Nephron progenitor cell (in vitro differentiated cells): ENCODE results near the gene UBE2D2.
A peak's percentile ranks its signal among the peaks of the same experiment; 100 is the strongest.

Experiments used
- DNase-seq: peaks from one replicate; pipeline ENCODE4 v3.0.0; 2021
- H3K27ac Mint-ChIP-seq: 2 replicates; pipeline ENCODE4 v1.8.0; 2021; ENCODE audit warnings: mild to moderate bottlenecking, moderate library complexity, mixed read lengths
- H3K27me3 Mint-ChIP-seq: 2 replicates; pipeline ENCODE4 v1.8.0; 2021; ENCODE audit warnings: mild to moderate bottlenecking, low read depth, mixed read lengths; ENCODE audit not compliant: poor library complexity
- H3K36me3 Mint-ChIP-seq: 2 replicates; pipeline ENCODE4 v1.8.0; 2021; ENCODE audit warnings: low read depth, mixed read lengths
- H3K4me1 Mint-ChIP-seq: 2 replicates; pipeline ENCODE4 v1.8.0; 2021; ENCODE audit warnings: mixed read lengths
- H3K4me3 Mint-ChIP-seq: 2 replicates; pipeline ENCODE4 v1.8.0; 2021; ENCODE audit warnings: mild to moderate bottlenecking, moderate library complexity, mixed read lengths
- H3K9me3 Mint-ChIP-seq: 2 replicates; pipeline ENCODE4 v1.8.0; 2021; ENCODE audit warnings: mild to moderate bottlenecking, moderate library complexity, mixed read lengths
- CTCF ChIP-seq: fragments of 200-600 bp; sonication (generic); IDR thresholded peaks from 2 replicates; pipeline ENCODE4 v1.5.0; 2021; ENCODE audit warnings: antibody characterized with exemption

UBE2D2 gene

DNA sequence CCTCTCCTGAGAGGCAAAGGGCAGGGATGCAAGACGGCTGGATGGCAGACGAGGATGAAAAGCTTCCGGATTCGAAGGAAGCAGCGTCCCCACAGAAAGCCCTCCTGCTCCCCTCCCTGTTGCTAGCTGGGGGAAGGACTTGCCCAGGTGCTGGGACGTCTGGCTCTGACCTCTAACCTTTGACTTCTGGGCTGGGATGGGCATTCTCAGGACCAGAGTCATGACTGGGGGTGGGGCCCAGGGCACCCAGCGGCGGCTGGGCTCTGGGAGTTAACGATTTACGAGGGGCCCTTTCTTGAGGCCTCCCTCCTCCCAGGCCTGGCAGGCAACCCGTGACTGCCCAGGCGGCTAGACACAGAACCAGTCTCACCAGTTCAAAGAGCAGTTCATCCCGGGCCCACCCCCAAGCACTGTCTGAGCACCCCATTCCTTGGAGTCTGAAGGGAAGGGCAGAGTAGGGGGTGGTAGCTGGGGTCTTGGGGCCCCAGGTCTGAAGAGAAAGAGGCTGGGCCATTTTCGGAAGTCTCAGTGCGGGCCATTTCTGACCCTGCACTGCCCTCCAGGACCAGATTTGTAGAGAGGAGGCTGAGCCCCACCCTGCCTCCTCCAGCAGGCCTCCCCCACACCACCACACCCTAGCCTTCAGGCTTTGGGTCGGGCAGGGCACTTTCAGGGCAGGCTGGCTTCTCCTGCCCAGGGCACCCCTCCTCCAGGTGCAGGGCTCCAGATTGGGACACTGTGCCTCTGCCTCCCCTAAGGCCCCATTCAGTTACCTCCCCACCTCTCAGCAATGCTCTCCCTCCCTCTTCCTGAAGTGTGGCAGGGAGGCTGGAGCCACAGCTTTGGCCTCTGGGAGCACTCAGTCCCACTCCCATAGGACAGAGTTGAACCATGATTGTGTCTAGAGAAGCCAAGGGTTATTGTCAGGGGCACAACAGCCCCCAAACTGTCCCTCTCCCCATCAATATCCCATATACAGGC lies 82.0 kb downstream of the UBE2D2 start:
- no peak for TF ChIP-seq CTCF
- Mint-ChIP-seq H3K9me3 (no peaks in the 10 kb centered on the region), H3K4me1 (peaks cover 95% of the 10 kb centered on the region), H3K27ac (peak overlapping the region; percentile 90), H3K27me3 (peaks cover 12% of the 10 kb centered on the region), H3K36me3 (no peaks in the 10 kb centered on the region), H3K4me3 (peak overlapping the region; percentile 63)
- DNase-seq = peak; percentile 51

DNA sequence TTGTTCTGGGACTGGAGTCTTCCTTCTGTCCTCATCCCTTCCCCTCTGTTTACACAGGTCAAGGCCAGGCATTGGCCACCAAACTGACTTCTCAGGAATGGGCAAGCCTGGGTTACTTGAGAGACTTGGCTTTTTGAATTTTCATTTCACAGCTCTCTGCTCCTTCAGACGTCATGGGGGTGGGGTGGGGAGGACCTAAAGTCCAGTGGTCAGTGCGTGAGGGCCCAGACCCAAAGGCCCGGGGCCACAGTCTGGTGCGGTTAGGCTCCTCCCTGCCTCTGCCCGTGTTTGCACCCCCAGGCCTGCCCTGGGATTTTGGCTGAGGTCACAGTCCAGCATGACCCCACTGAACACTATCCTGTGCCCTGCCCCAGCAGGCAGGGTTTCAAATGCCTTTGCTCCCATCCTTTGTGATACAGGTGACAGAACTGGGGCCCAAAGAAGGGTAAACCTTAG lies 82.9 kb downstream of the UBE2D2 start:
- Mint-ChIP-seq H3K4me3 (peak overlapping the region; percentile 63), H3K27me3 (peaks cover 12% of the 10 kb centered on the region), H3K9me3 (no peaks in the 10 kb centered on the region), H3K36me3 (no peaks in the 10 kb centered on the region), H3K4me1 (peaks cover 87% of the 10 kb centered on the region), H3K27ac (peak overlapping the region; percentile 90)
- no peak for TF ChIP-seq CTCF
- DNase-seq = no peak

DNA sequence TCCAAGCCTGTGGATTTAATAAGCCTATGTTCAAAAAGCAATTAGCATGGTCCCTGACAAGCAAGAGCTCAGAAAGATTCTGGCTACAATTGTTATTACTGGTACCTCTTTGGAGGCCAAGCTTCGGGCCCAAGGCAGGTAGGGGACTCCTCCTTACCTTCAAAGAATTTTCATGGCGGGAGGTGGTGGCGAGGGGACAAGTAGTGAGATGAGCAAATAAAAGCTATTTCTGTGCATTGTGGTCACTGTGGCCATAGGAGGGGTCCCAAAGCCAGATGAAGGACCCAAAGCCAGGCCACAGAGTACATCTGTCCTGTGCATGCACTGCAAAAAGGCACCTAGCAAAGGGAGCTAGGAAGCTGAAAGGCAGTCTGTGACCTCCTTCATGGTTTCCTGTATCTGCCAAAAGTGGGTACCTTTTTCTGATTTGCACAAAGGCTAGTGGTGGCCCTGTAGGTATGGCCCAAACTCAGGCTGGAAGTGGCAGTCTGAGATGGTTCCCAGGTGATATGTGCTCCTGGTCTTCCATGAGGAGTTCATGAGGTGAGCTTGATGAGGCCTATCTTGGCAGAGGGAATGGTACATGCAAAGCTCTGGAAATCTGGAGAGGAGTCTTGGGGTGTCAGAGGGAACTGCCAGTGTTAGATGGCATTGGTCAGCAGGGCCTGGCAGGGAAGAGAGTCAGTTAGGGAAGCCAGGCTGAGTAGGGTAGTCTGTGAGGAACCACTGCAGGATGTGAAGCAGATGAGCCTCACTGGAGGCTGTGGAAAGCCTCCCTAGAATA lies 83.7 kb downstream of the UBE2D2 start:
- no peaks in the 10 kb centered on the region for H3K9me3 Mint-ChIP-seq
- peaks cover 12% of the 10 kb centered on the region for H3K27me3 Mint-ChIP-seq
- no peak overlapping the region for H3K4me3 Mint-ChIP-seq
- no peak for TF ChIP-seq CTCF
- peak overlapping the region; percentile 59 for H3K27ac Mint-ChIP-seq
- H3K36me3 Mint-ChIP-seq = no peaks in the 10 kb centered on the region
- H3K4me1 Mint-ChIP-seq = peaks cover 79% of the 10 kb centered on the region
- no peak for DNase-seq

- no peak for DNase-seq
- TF ChIP-seq CTCF = no peak
- Mint-ChIP-seq H3K4me3 (no peak overlapping the region), H3K27ac (no peak overlapping the region), H3K27me3 (peaks cover 12% of the 10 kb centered on the region), H3K4me1 (peaks cover 72% of the 10 kb centered on the region), H3K36me3 (no peaks in the 10 kb centered on the region), H3K9me3 (no peaks in the 10 kb centered on the region)
Observed at GRCh38 chr5:139645430-139645871, 84.3 kb downstream of the UBE2D2 start.

DNA sequence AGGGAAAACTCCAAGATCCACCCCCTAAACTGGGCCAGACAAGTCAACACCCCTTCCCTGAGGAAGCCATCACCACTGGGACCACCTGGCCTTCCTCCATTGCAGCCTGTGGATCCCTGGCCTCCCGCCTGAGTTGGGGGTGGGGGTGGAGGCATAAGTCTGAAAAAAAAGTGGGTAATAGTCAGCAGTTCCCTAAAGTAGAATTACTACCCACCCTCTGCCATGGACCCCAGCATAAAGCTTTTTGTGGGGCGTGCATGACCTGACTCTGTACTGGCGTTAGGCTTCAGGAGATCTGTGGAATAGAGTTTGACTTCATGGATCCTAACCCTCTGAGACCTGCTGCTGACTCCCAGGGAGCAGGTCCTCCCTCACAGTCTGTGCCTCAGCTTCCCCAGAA lies 85.0 kb downstream of the UBE2D2 start:
- TF ChIP-seq CTCF = no peak
- no peak for DNase-seq
- Mint-ChIP-seq H3K27ac (no peak overlapping the region), H3K36me3 (no peaks in the 10 kb centered on the region), H3K4me1 (peaks cover 66% of the 10 kb centered on the region), H3K4me3 (peak overlapping the region; percentile 83), H3K9me3 (no peaks in the 10 kb centered on the region), H3K27me3 (peaks cover 12% of the 10 kb centered on the region)
